Measurements from ENCODE around the gene HSD11B1. TPM values are rescaled to one million over a fixed set of nuclear protein-coding genes. Genes with fewer than 3 reads are reported as not detected.

Gene HSD11B1
- total RNA-seq, 2 donors from 2014 or later, result 0.66 to 3.6 TPM

- intact Hi-C loops (cut with DNase I), result no loop called here
- Histone ChIP-seq H3K27ac (no peak overlapping the region), H3K27me3 (no peaks in the 10 kb centered on the region), H3K9me3 (no peaks in the 10 kb centered on the region), H3K4me1 (peaks cover 15% of the 10 kb centered on the region), H3K4me3 (no peak overlapping the region), H3K36me3 (replicated peaks in 1 of 2; ENCODE audit: insufficient read depth in 1 of 2, low read depth in 2 of 2) (no peaks in the 10 kb centered on the region)
- 55 to 61% methylated on average over 6 of the region's 6 CpGs for WGBS, 2 donors
- TF ChIP-seq, protein P1, sequence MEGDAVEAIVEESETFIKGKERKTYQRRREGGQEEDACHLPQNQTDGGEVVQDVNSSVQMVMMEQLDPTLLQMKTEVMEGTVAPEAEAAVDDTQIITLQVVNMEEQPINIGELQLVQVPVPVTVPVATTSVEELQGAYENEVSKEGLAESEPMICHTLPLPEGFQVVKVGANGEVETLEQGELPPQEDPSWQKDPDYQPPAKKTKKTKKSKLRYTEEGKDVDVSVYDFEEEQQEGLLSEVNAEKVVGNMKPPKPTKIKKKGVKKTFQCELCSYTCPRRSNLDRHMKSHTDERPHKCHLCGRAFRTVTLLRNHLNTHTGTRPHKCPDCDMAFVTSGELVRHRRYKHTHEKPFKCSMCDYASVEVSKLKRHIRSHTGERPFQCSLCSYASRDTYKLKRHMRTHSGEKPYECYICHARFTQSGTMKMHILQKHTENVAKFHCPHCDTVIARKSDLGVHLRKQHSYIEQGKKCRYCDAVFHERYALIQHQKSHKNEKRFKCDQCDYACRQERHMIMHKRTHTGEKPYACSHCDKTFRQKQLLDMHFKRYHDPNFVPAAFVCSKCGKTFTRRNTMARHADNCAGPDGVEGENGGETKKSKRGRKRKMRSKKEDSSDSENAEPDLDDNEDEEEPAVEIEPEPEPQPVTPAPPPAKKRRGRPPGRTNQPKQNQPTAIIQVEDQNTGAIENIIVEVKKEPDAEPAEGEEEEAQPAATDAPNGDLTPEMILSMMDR (IDR thresholded peaks at IDR 0.05), result no peak
- no peak for TF ChIP-seq POLR2A (IDR thresholded peaks at IDR 0.05)
- no peak for DNase-seq
- no peak for ATAC-seq
These were observed 67.5 kb downstream of the HSD11B1 start for GRCh38 chr1:209772126-209772525.

- H3K4me1 ChIP-seq, result peaks cover 3% of the 10 kb centered on the region
- ATAC-seq (no peak), DNase-seq (no peak)
- H3K4me3 ChIP-seq, result no peak overlapping the region
- H3K27ac ChIP-seq, result no peak overlapping the region
- no peaks in the 10 kb centered on the region for H3K27me3 ChIP-seq
- no peaks in the 10 kb centered on the region for H3K9me3 ChIP-seq
- intact Hi-C loops (cut with DNase I), result no loop called here
- H3K36me3 ChIP-seq (replicated peaks in 1 of 2; ENCODE audit: insufficient read depth in 1 of 2, low read depth in 2 of 2), result no peaks in the 10 kb centered on the region
- WGBS, 2 donors, result 77 to 88% methylated on average over 1 of the region's 1 CpG
- TF ChIP-seq POLR2A (IDR thresholded peaks at IDR 0.05), result no peak
- TF ChIP-seq, protein P1 (IDR thresholded peaks at IDR 0.05), result no peak
These were observed 69.9 kb downstream of the HSD11B1 start for GRCh38 chr1:209774592-209774991.

DNA sequence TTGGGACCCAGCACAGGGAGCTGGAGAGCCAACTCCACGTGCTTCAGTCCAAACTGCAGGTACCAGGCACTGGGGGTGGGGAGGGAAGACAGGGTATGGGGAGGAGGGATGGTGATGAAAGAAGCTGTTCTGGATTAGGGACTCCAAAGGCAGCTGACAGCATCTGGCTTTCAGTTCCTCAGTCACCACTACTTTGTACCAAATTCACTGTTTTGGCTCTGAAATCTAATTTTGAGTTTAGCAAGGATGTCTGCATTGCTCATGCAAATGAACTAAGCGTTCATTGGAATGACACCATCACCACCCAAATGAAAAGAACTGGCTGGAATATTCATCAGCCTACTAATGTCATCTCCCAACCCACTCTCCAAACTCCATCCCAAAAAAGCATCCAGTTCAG, 71.0 kb downstream of the HSD11B1 start:
- no peak for DNase-seq
- H3K27ac ChIP-seq, result no peak overlapping the region
- no peaks in the 10 kb centered on the region for H3K9me3 ChIP-seq
- ATAC-seq, result no peak
- no peaks in the 10 kb centered on the region for H3K4me1 ChIP-seq
- H3K36me3 ChIP-seq (replicated peaks in 1 of 2; ENCODE audit: insufficient read depth in 1 of 2, low read depth in 2 of 2), result no peaks in the 10 kb centered on the region
- no peaks in the 10 kb centered on the region for H3K27me3 ChIP-seq
- 61 to 64% methylated on average over 2 of the region's 2 CpGs for WGBS, 2 donors
- no peak overlapping the region for H3K4me3 ChIP-seq
- intact Hi-C loops (cut with DNase I), result no loop called here
- TF ChIP-seq, protein P1 (IDR thresholded peaks at IDR 0.05), result no peak
- no peak for TF ChIP-seq POLR2A (IDR thresholded peaks at IDR 0.05)

DNA sequence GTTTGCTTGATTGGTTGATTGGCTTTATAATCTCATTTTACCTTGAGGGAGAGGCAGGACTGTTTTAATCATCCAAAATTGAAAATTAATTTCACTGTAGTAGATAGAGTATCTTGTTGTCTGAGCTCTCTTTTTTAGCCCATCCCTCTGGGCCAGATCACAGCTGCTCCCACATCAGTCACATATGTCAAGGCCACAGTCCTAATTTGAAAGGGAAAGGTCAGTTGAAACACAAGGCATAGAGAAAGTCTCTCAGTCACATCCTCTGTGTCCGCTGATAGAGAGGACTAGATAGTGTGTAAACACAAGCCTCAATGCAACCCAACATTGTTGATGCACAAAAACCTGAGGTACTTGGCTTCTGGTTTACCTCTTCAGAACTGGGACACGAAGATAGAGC, 72.9 kb downstream of the HSD11B1 start:
- H3K27me3 ChIP-seq, result no peaks in the 10 kb centered on the region
- ATAC-seq (no peak), DNase-seq (no peak)
- no peaks in the 10 kb centered on the region for H3K4me1 ChIP-seq
- H3K27ac ChIP-seq, result no peak overlapping the region
- no peak overlapping the region for H3K4me3 ChIP-seq
- H3K36me3 ChIP-seq (replicated peaks in 1 of 2; ENCODE audit: insufficient read depth in 1 of 2, low read depth in 2 of 2), result no peaks in the 10 kb centered on the region
- intact Hi-C loops (cut with DNase I), result no loop called here
- H3K9me3 ChIP-seq, result no peaks in the 10 kb centered on the region
- TF ChIP-seq, protein P1 (IDR thresholded peaks at IDR 0.05), result no peak
- TF ChIP-seq POLR2A (IDR thresholded peaks at IDR 0.05), result no peak
- 82 to 92% methylated on average over 2 of the region's 2 CpGs for WGBS, 2 donors

- no peak for DNase-seq
These were observed 73.5 kb downstream of the HSD11B1 start for GRCh38 chr1:209778102-209778501.

More at GRCh38 chr1:209778102-209778501, 73.5 kb downstream of the HSD11B1 start:
- Histone ChIP-seq H3K27me3 (no peaks in the 10 kb centered on the region), H3K36me3 (replicated peaks in 1 of 2; ENCODE audit: insufficient read depth in 1 of 2, low read depth in 2 of 2) (no peaks in the 10 kb centered on the region), H3K4me3 (no peak overlapping the region), H3K27ac (no peak overlapping the region), H3K9me3 (no peaks in the 10 kb centered on the region), H3K4me1 (no peaks in the 10 kb centered on the region)
- WGBS, 2 donors, result 88 to 89% methylated on average over 1 of the region's 1 CpG
- ATAC-seq, result no peak
- TF ChIP-seq, protein P1 (IDR thresholded peaks at IDR 0.05), result no peak
- TF ChIP-seq POLR2A (IDR thresholded peaks at IDR 0.05), result no peak
- intact Hi-C loops (cut with DNase I), result no loop called here

All from body of pancreas (tissue), 4 donors.